IPS-18c (cell line): ENCODE results near the gene PLRG1.
"Not testable (repeated sequence)": the region's sequence is repeated elsewhere in the genome, so short reads cannot be mapped to it uniquely, and the experiment has no call there.

Experiments
- H3K4me3 ChIP-seq: 2 replicates; pipeline ENCODE4 v1.7.0; 2013; ENCODE audit warnings: low read depth, mild to moderate bottlenecking, low read length, moderate library complexity; ENCODE audit not compliant: insufficient read depth
- H3K9me3 ChIP-seq: one replicate; pipeline ENCODE4 v1.6.1; 2013; ENCODE audit warnings: mild to moderate bottlenecking, low read length, moderate library complexity; ENCODE audit not compliant: control insufficient read depth, insufficient read depth

The PLRG1 gene

GRCh38 chr4:154549894-154550790, at the start of gene PLRG1:
Gene PLRG1 (minus strand): TSS chr4:154550400. CDS start chr4:154550308, 92 bp downstream.
- no peaks in the 10 kb centered on the region for H3K9me3 ChIP-seq

GRCh38 chr4:154597798-154598774, 47.9 kb upstream of the PLRG1 start:
- Histone ChIP-seq H3K4me3 (no peak overlapping the region), H3K9me3 (no peaks in the 10 kb centered on the region)

More at GRCh38 chr4:154549894-154550790, at the start of gene PLRG1:
- peak within 1 kb of the TSS; percentile 72 for H3K4me3 ChIP-seq

GRCh38 chr4:154597281-154597680, 47.1 kb upstream of the PLRG1 start:
- not testable (repeated sequence) for H3K4me3 ChIP-seq, H3K9me3 ChIP-seq

- Histone ChIP-seq H3K9me3 (no peaks in the 10 kb centered on the region), H3K4me3 (no peak overlapping the region)
Measured at GRCh38 chr4:154595807-154596206, 45.6 kb upstream of the PLRG1 start.

GRCh38 chr4:154594343-154594742, 44.1 kb upstream of the PLRG1 start:
- H3K4me3 ChIP-seq, H3K9me3 ChIP-seq: not testable (repeated sequence)

GRCh38 chr4:154593868-154594267, 43.7 kb upstream of the PLRG1 start:
- Histone ChIP-seq H3K9me3 (no peaks in the 10 kb centered on the region), H3K4me3 (no peak overlapping the region)

- Histone ChIP-seq H3K9me3 (no peaks in the 10 kb centered on the region), H3K4me3 (no peak overlapping the region)
Measured at GRCh38 chr4:154591890-154592289, 41.7 kb upstream of the PLRG1 start.

- no peak within 1 kb of the TSS for H3K4me3 ChIP-seq
- H3K9me3 ChIP-seq: no peaks in the 10 kb centered on the region
Measured at GRCh38 chr4:154590329-154591006, 40.3 kb upstream of the PLRG1 start, which contains the start of gene FGA. Gene FGA (minus strand): TSS chr4:154590742. CDS start chr4:154590687, 55 bp downstream.

GRCh38 chr4:154589296-154590197, 39.3 kb upstream of the PLRG1 start:
- Histone ChIP-seq H3K9me3 (no peaks in the 10 kb centered on the region), H3K4me3 (no peak overlapping the region)

- Histone ChIP-seq H3K4me3 (no peak overlapping the region), H3K9me3 (no peaks in the 10 kb centered on the region)
Measured at GRCh38 chr4:154588198-154588597, 38.0 kb upstream of the PLRG1 start.

- Histone ChIP-seq H3K9me3 (no peaks in the 10 kb centered on the region), H3K4me3 (no peak overlapping the region)
Measured at GRCh38 chr4:154586296-154587033, 36.3 kb upstream of the PLRG1 start.

GRCh38 chr4:154585369-154586018, 35.3 kb upstream of the PLRG1 start:
- Histone ChIP-seq H3K9me3 (no peaks in the 10 kb centered on the region), H3K4me3 (no peak overlapping the region)

GRCh38 chr4:154584259-154584658, 34.1 kb upstream of the PLRG1 start:
- no peaks in the 10 kb centered on the region for H3K9me3 ChIP-seq

GRCh38 chr4:154583677-154584076, 33.5 kb upstream of the PLRG1 start:
- no peaks in the 10 kb centered on the region for H3K9me3 ChIP-seq
- no peak overlapping the region for H3K4me3 ChIP-seq

More at GRCh38 chr4:154584259-154584658, 34.1 kb upstream of the PLRG1 start:
- H3K4me3 ChIP-seq: no peak overlapping the region

GRCh38 chr4:154583230-154583629, 33.0 kb upstream of the PLRG1 start:
- H3K4me3 ChIP-seq: no peak overlapping the region
- no peaks in the 10 kb centered on the region for H3K9me3 ChIP-seq
